SK-N-SH (cell line): ENCODE data around the gene SATL1. TPM values are rescaled to one million over a fixed set of nuclear protein-coding genes. Genes with fewer than 3 reads are reported as not detected.

Experiments used
- CTCF ChIA-PET: fragments of 300-600, 350-600 bp; formaldehyde crosslinking; extraction: SDS; loops from one replicate; lab custom pipeline; 2021; lab: Yijun Ruan, JAX
- POLR2A ChIA-PET: fragments of 350-600 bp; sonication (Branson Sonifier 250); formaldehyde crosslinking; extraction: SDS; loops from one replicate; lab custom pipeline; 2020; ENCODE audit warnings: antibody characterized with exemption, inconsistent platforms; lab: Yijun Ruan, JAX
- DNase-seq: peaks from one replicate; pipeline ENCODE4 v3.0.0; 2012
- H2AFZ ChIP-seq: fragments of 200-600 bp; sonication (generic); 2 replicates; pipeline ENCODE4 v1.8.1; 2016; ENCODE audit warnings: antibody characterized with exemption, mild to moderate bottlenecking, low read depth
- H3F3A ChIP-seq: fragments of 200-600 bp; sonication (generic); replicated peaks from 2 replicates; pipeline ENCODE3; 2016; ENCODE audit warnings: antibody characterized with exemption, mild to moderate bottlenecking; ENCODE audit not compliant: insufficient read depth
- H3K27ac ChIP-seq, 2 experiments: fragments of 200-500 bp in 1 of 2; fragments of 200-600 bp in 1 of 2; sonication (Bioruptor generic) in 1 of 2; sonication (generic), shearing (Covaris generic) in 1 of 2; 2 replicates each; pipeline versions ENCODE4 v1.5.1 to v1.6.1; 2014 to 2016; ENCODE audit warnings: low read depth in 2 of 2, inconsistent platforms in 1 of 2, low read length in 1 of 2, mild to moderate bottlenecking in 1 of 2, mixed read lengths in 1 of 2
- H3K27me3 ChIP-seq: fragments of 200-600 bp; sonication (generic), shearing (Covaris generic); 2 replicates; pipeline ENCODE4 v1.6.1; 2016; ENCODE audit warnings: mixed run types; ENCODE audit not compliant: insufficient read depth
- H3K36me3 ChIP-seq, 2 experiments: fragments of 200-500 bp in 1 of 2; fragments of 200-600 bp in 1 of 2; sonication (Bioruptor generic) in 1 of 2; sonication (generic) in 1 of 2; replicated peaks in 1 of 2; 2 replicates each; pipeline versions ENCODE3 to v1.5.1; 2014 to 2016; ENCODE audit warnings: low read length in 1 of 2, mild to moderate bottlenecking in 1 of 2; ENCODE audit not compliant: insufficient read depth in 2 of 2, control insufficient read depth in 1 of 2
- H3K4me1 ChIP-seq, 2 experiments: fragments of 200-500 bp in 1 of 2; fragments of 200-600 bp in 1 of 2; sonication (Bioruptor generic) in 1 of 2; sonication (generic), shearing (Covaris generic) in 1 of 2; 2 replicates each; pipeline versions ENCODE4 v1.5.1 to v1.6.1; 2014 to 2016; ENCODE audit warnings: low read depth in 1 of 2, low read length in 1 of 2, mixed run types in 1 of 2; ENCODE audit not compliant: insufficient read depth in 2 of 2, control insufficient read depth in 1 of 2
- H3K4me2 ChIP-seq: fragments of 200-600 bp; sonication (generic), shearing (Covaris generic); 2 replicates; pipeline ENCODE4 v1.6.1; 2017; ENCODE audit warnings: mixed run types
- H3K4me3 ChIP-seq, 2 experiments: fragments of 200-500 bp in 1 of 2; fragments of 200-600 bp in 1 of 2; sonication (Bioruptor generic) in 1 of 2; sonication (generic), shearing (Covaris generic) in 1 of 2; 2 replicates each; pipeline versions ENCODE4 v1.5.1 to v1.8.1; 2014 to 2016; ENCODE audit warnings: low read depth in 2 of 2, inconsistent platforms in 1 of 2, low read length in 1 of 2, mild to moderate bottlenecking in 1 of 2, mixed read lengths in 1 of 2, moderate library complexity in 1 of 2
- H3K79me2 ChIP-seq: fragments of 200-600 bp; sonication (generic); 2 replicates; pipeline ENCODE4 v1.8.1; 2017; ENCODE audit warnings: mild to moderate bottlenecking; ENCODE audit not compliant: insufficient read depth
- H3K9ac ChIP-seq: fragments of 200-600 bp; sonication (generic); 2 replicates; pipeline ENCODE4 v1.6.1; 2017; ENCODE audit warnings: mixed run types
- H3K9me2 ChIP-seq: fragments of 200-600 bp; sonication (generic); 2 replicates; pipeline ENCODE4 v1.6.1; 2017; ENCODE audit warnings: mixed run types
- H3K9me3 ChIP-seq: fragments of 200-600 bp; sonication (generic); 2 replicates; pipeline ENCODE4 v1.6.1; 2017; ENCODE audit warnings: mixed run types, mild to moderate bottlenecking, moderate library complexity
- H4K20me1 ChIP-seq: fragments of 200-600 bp; sonication (generic); 2 replicates; pipeline ENCODE4 v1.6.1; 2017; ENCODE audit warnings: mild to moderate bottlenecking, mixed run types; ENCODE audit not compliant: insufficient read depth
- EP300 ChIP-seq, 2 experiments: IDR thresholded peaks; 2 replicates each; pipeline versions ENCODE4 v1.4.0 to v1.6.1; 2012; ENCODE audit warnings: borderline replicate concordance in 1 of 2, low read depth in 1 of 2, low read length in 1 of 2
- EZH2phosphoT487 ChIP-seq: fragments of 200-600 bp; sonication (generic); IDR thresholded peaks from 2 replicates; pipeline ENCODE4 v1.6.1; 2017; ENCODE audit warnings: low read depth, mixed run types, mild to moderate bottlenecking, antibody characterized with exemption, moderate library complexity, borderline replicate concordance
- FOXJ3 ChIP-seq: sonication (generic); formaldehyde crosslinking; IDR thresholded peaks from 2 replicates; pipeline ENCODE4 v1.5.1; 2020; ENCODE audit warnings: mild to moderate bottlenecking, missing genetic modification reagents
- GABPA ChIP-seq: IDR thresholded peaks from 2 replicates; pipeline ENCODE4 v1.4.0; 2012; ENCODE audit warnings: low read depth, mild to moderate bottlenecking
- GATA2 ChIP-seq: sonication (generic); formaldehyde crosslinking; IDR thresholded peaks from 2 replicates; pipeline ENCODE4 v1.5.0; 2020; ENCODE audit warnings: mild to moderate bottlenecking, missing genetic modification reagents
- MEF2A ChIP-seq: IDR thresholded peaks from 2 replicates; pipeline ENCODE4 v1.4.0; 2012; ENCODE audit warnings: low read depth, borderline replicate concordance
- POLR2AphosphoS5 ChIP-seq: IDR thresholded peaks from 2 replicates; pipeline ENCODE4 v1.6.1; 2012; ENCODE audit warnings: low read depth, low read length
- RCOR1 ChIP-seq: fragments of 150-350 bp; IDR thresholded peaks from 2 replicates; pipeline ENCODE4 v1.6.1; 2017; ENCODE audit warnings: antibody characterized with exemption, low read length
- RFX5 ChIP-seq: IDR thresholded peaks from 2 replicates; pipeline ENCODE4 v1.6.1; 2012; ENCODE audit warnings: mild to moderate bottlenecking, improper control_type of control experiment, low read length
- SIN3A ChIP-seq: IDR thresholded peaks from 2 replicates; pipeline ENCODE4 v1.6.1; 2012; ENCODE audit warnings: low read depth, mild to moderate bottlenecking, low read length, moderate library complexity, borderline replicate concordance
- TAF1 ChIP-seq: IDR thresholded peaks from 2 replicates; pipeline ENCODE4 v1.6.1; 2012; ENCODE audit warnings: low read depth, mild to moderate bottlenecking, low read length, moderate library complexity, borderline replicate concordance
- TCF12 ChIP-seq: IDR thresholded peaks from 2 replicates; pipeline ENCODE4 v1.4.0; 2012
- YY1 ChIP-seq: IDR thresholded peaks from 2 replicates; pipeline ENCODE4 v1.4.0; 2012; ENCODE audit warnings: low read depth, mild to moderate bottlenecking
- WGBS: methylation state at CpG from one replicate; pipeline ENCODE4 v1.1.6; 2017; ENCODE audit warnings: low lambda C conversion rate; 5-methylcytosine and 5-hydroxymethylcytosine counted together
- polyA plus RNA-seq, 3 experiments: library from polyadenylated mRNA; depleted of rRNA; stranded (reverse); fragments of >200 nt; gene quantifications; 2 replicates each; pipeline ENCODE4 v1.2.3, GENCODE V29; 2012
- TF ChIP-seq, protein P1 (sequence below): fragments of 200-600 bp; sonication (generic); IDR thresholded peaks from 2 replicates; pipeline ENCODE4 v1.6.1; 2017; ENCODE audit warnings: antibody characterized with exemption, mild to moderate bottlenecking, moderate library complexity
- TF ChIP-seq, protein P2 (sequence below): IDR thresholded peaks from 2 replicates; pipeline ENCODE4 v1.4.0; 2012; ENCODE audit warnings: low read depth, borderline replicate concordance
- TF ChIP-seq, protein P3 (sequence below): IDR thresholded peaks from 2 replicates; pipeline ENCODE4 v1.6.1; 2012; ENCODE audit warnings: mild to moderate bottlenecking, low read depth, low read length, moderate library complexity
- TF ChIP-seq, protein P4 (sequence below): fragments of 150-350 bp; IDR thresholded peaks from 2 replicates; pipeline ENCODE4 v1.6.1; 2016; ENCODE audit warnings: mild to moderate bottlenecking, low read depth, low read length

The SATL1 gene
- polyA plus RNA-seq, 1 of the 3 experiments (the other 2 are of a cell fraction): not detected

DNA sequence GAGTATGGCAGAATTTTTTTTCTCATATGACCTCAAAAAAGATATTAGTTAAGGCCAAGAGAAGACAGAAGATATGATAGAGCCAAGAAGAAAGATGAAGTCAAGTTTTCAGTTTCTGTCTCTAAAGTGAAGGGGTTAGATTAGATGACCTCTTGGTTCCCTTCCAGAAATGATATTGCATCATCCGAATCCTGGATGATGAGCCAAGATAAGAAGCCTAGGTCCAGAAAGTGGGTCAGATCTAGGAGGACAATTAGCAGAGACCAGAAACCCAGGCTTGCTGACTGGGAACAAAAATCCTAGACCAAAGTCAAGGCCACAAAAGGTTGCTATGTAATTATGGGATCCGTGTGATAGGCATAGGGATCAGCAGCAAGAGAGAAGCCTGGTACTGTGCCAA lies 20.2 kb downstream of the SATL1 start:
- H3F3A ChIP-seq: no peaks in the 10 kb centered on the region
- H3K9ac ChIP-seq: no peak overlapping the region
- H3K9me2 ChIP-seq: no peaks in the 10 kb centered on the region
- WGBS: 20% methylated on average over 2 of the region's 2 CpGs
- no peaks in the 10 kb centered on the region for H4K20me1 ChIP-seq
- no peak overlapping the region for H3K4me3 ChIP-seq
- H3K4me2 ChIP-seq: no peak overlapping the region
- CTCF ChIA-PET: interaction anchor here (1.3 kb wide), 1 partner anchor 10 kb away, joined by 4 read pairs; no protein-coding TSS in a partner anchor
- no peak overlapping the region for H3K27ac ChIP-seq
- no peaks in the 10 kb centered on the region for H3K4me1 ChIP-seq
- no peaks in the 10 kb centered on the region for H3K36me3 ChIP-seq
- H3K79me2 ChIP-seq: no peaks in the 10 kb centered on the region
- POLR2A ChIA-PET: no interaction called here
- no peaks in the 10 kb centered on the region for H3K27me3 ChIP-seq
- H3K9me3 ChIP-seq: no peaks in the 10 kb centered on the region
- H2AFZ ChIP-seq: no peak overlapping the region
- TF ChIP-seq YY1 (no peak), POLR2AphosphoS5 (no peak), GABPA (no peak), TAF1 (no peak), GATA2 (CRISPR knock-in tag) (no peak), RCOR1 (no peak), TCF12 (no peak), SIN3A (no peak), EZH2phosphoT487 (no peak), EP300 (IDR thresholded peaks at IDR 0.05; ENCODE audit: borderline replicate concordance in 1 of 2, low read depth in 1 of 2, low read length in 1 of 2) (no peak)
- TF ChIP-seq, protein P1, sequence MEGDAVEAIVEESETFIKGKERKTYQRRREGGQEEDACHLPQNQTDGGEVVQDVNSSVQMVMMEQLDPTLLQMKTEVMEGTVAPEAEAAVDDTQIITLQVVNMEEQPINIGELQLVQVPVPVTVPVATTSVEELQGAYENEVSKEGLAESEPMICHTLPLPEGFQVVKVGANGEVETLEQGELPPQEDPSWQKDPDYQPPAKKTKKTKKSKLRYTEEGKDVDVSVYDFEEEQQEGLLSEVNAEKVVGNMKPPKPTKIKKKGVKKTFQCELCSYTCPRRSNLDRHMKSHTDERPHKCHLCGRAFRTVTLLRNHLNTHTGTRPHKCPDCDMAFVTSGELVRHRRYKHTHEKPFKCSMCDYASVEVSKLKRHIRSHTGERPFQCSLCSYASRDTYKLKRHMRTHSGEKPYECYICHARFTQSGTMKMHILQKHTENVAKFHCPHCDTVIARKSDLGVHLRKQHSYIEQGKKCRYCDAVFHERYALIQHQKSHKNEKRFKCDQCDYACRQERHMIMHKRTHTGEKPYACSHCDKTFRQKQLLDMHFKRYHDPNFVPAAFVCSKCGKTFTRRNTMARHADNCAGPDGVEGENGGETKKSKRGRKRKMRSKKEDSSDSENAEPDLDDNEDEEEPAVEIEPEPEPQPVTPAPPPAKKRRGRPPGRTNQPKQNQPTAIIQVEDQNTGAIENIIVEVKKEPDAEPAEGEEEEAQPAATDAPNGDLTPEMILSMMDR: no peak
- TF ChIP-seq, protein P2, sequence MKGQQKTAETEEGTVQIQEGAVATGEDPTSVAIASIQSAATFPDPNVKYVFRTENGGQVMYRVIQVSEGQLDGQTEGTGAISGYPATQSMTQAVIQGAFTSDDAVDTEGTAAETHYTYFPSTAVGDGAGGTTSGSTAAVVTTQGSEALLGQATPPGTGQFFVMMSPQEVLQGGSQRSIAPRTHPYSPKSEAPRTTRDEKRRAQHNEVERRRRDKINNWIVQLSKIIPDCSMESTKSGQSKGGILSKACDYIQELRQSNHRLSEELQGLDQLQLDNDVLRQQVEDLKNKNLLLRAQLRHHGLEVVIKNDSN: no peak
- DNase-seq: no peak

DNA sequence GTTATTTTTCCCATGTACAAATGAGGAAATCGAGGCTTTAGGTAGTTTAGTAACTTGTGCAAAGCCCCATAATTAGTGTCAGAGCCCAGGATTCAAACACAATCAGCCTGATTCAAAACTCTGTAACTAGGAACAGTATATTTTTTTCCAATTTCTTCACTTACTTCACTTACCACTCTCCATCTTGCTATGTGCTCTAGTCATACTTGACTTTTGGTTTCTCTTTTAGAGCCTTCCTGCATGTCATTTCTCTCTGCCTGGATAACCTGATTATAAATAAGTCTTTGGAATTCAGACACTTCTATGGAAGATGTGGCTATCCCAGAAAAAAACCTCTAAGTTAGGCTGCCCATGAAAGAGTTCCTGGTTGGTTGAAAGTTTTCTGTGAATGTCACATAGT lies 22.2 kb downstream of the SATL1 start:
- Histone ChIP-seq H2AFZ (no peak overlapping the region), H3K79me2 (no peaks in the 10 kb centered on the region), H3K9me2 (no peaks in the 10 kb centered on the region), H3K9me3 (no peaks in the 10 kb centered on the region), H3F3A (no peaks in the 10 kb centered on the region), H3K27me3 (no peaks in the 10 kb centered on the region), H3K4me3 (no peak overlapping the region), H3K4me2 (no peak overlapping the region), H4K20me1 (no peaks in the 10 kb centered on the region), H3K27ac (no peak overlapping the region), H3K9ac (no peak overlapping the region), H3K4me1 (no peaks in the 10 kb centered on the region), H3K36me3 (no peaks in the 10 kb centered on the region)
- POLR2A ChIA-PET: no interaction called here
- WGBS: 0% methylated on average over 1 of the region's 1 CpG
- CTCF ChIA-PET: no interaction called here
- no peak for DNase-seq
- TF ChIP-seq, protein P3, sequence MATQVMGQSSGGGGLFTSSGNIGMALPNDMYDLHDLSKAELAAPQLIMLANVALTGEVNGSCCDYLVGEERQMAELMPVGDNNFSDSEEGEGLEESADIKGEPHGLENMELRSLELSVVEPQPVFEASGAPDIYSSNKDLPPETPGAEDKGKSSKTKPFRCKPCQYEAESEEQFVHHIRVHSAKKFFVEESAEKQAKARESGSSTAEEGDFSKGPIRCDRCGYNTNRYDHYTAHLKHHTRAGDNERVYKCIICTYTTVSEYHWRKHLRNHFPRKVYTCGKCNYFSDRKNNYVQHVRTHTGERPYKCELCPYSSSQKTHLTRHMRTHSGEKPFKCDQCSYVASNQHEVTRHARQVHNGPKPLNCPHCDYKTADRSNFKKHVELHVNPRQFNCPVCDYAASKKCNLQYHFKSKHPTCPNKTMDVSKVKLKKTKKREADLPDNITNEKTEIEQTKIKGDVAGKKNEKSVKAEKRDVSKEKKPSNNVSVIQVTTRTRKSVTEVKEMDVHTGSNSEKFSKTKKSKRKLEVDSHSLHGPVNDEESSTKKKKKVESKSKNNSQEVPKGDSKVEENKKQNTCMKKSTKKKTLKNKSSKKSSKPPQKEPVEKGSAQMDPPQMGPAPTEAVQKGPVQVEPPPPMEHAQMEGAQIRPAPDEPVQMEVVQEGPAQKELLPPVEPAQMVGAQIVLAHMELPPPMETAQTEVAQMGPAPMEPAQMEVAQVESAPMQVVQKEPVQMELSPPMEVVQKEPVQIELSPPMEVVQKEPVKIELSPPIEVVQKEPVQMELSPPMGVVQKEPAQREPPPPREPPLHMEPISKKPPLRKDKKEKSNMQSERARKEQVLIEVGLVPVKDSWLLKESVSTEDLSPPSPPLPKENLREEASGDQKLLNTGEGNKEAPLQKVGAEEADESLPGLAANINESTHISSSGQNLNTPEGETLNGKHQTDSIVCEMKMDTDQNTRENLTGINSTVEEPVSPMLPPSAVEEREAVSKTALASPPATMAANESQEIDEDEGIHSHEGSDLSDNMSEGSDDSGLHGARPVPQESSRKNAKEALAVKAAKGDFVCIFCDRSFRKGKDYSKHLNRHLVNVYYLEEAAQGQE: no peak
- TF ChIP-seq TCF12 (no peak), EZH2phosphoT487 (no peak), MEF2A (no peak), FOXJ3 (CRISPR knock-in tag) (no peak), RFX5 (no peak)
- TF ChIP-seq, protein P4, sequence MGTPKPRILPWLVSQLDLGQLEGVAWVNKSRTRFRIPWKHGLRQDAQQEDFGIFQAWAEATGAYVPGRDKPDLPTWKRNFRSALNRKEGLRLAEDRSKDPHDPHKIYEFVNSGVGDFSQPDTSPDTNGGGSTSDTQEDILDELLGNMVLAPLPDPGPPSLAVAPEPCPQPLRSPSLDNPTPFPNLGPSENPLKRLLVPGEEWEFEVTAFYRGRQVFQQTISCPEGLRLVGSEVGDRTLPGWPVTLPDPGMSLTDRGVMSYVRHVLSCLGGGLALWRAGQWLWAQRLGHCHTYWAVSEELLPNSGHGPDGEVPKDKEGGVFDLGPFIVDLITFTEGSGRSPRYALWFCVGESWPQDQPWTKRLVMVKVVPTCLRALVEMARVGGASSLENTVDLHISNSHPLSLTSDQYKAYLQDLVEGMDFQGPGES: no peak
- TF ChIP-seq, protein P2: no peak
- TF ChIP-seq, protein P1: no peak
